Breast epithelium (tissue), 4 donors: ENCODE data around the gene MNT. TPM values are rescaled to one million over a fixed set of nuclear protein-coding genes. Genes with fewer than 3 reads are reported as not detected.

ENCODE experiments used
- DNase-seq, 2 donors: peaks; one replicate each; pipeline ENCODE4 v3.0.0-alpha.2; 2019; ENCODE audit warnings: low spot score in 2 of 2
- H3K27ac ChIP-seq, 2 donors: fragments of 200-600 bp; sonication (generic) in 1 of 2; one replicate each; pipeline ENCODE4 v1.5.1; 2016 to 2019; ENCODE audit warnings: mild to moderate bottlenecking in 1 of 2
- H3K27me3 ChIP-seq, 2 donors: fragments of 200-600 bp; sonication (generic) in 1 of 2; one replicate each; pipeline versions ENCODE4 v1.5.1 to v1.6.0; 2017 to 2019; ENCODE audit warnings: control low read depth in 1 of 2, mild to moderate bottlenecking in 1 of 2
- H3K36me3 ChIP-seq: fragments of 200-600 bp; one replicate; pipeline ENCODE4 v1.5.1; 2019
- H3K4me1 ChIP-seq, 2 donors: fragments of 200-600 bp; sonication (generic); one replicate each; pipeline ENCODE4 v1.5.1; 2016 to 2019; ENCODE audit warnings: control low read depth in 1 of 2
- H3K4me3 ChIP-seq, 3 donors: fragments of 200-600 bp; sonication (generic); 1 replicate in 2 of 3; 2 replicates in 1 of 3; pipeline ENCODE4 v1.5.1; 2016 to 2019; ENCODE audit warnings: mild to moderate bottlenecking in 3 of 3, moderate library complexity in 2 of 3
- H3K9me3 ChIP-seq, 2 donors: fragments of 200-600 bp; sonication (generic) in 1 of 2; one replicate each; pipeline ENCODE4 v1.5.1; 2016 to 2019; ENCODE audit warnings: control low read depth in 1 of 2
- CTCF ChIP-seq, 3 donors: fragments of 450-650 bp; IDR thresholded peaks; one replicate each; pipeline ENCODE4 v1.5.1; 2016 to 2017; ENCODE audit warnings: antibody characterized with exemption in 3 of 3, mild to moderate bottlenecking in 3 of 3, moderate library complexity in 3 of 3
- POLR2A ChIP-seq: fragments of 450-650 bp; IDR thresholded peaks from one replicate; pipeline ENCODE4 v1.6.1; 2016; ENCODE audit warnings: antibody characterized with exemption, mild to moderate bottlenecking, moderate library complexity
- POLR2AphosphoS5 ChIP-seq, 3 donors: sonication (generic); formaldehyde crosslinking; IDR thresholded peaks; one replicate each; pipeline ENCODE4 v1.6.1; 2017; ENCODE audit warnings: antibody characterized with exemption in 3 of 3
- intact Hi-C: fragments of 100-400 bp; cut with DNase I; formaldehyde crosslinking; loops from one replicate; pipeline ENCODE4 v1.15.1; 2023; ENCODE audit warnings: low total_unique reads
- total RNA-seq, 3 donors: library from RNA; depleted of rRNA; stranded (reverse); fragments of >200 nt; gene quantifications; one replicate each; pipeline ENCODE4 v1.1.0, GENCODE V29; 2016

MNT gene
- total RNA-seq, 3 donors from 2014 or later: 7.7 to 10.2 (median 8.8) TPM

DNA sequence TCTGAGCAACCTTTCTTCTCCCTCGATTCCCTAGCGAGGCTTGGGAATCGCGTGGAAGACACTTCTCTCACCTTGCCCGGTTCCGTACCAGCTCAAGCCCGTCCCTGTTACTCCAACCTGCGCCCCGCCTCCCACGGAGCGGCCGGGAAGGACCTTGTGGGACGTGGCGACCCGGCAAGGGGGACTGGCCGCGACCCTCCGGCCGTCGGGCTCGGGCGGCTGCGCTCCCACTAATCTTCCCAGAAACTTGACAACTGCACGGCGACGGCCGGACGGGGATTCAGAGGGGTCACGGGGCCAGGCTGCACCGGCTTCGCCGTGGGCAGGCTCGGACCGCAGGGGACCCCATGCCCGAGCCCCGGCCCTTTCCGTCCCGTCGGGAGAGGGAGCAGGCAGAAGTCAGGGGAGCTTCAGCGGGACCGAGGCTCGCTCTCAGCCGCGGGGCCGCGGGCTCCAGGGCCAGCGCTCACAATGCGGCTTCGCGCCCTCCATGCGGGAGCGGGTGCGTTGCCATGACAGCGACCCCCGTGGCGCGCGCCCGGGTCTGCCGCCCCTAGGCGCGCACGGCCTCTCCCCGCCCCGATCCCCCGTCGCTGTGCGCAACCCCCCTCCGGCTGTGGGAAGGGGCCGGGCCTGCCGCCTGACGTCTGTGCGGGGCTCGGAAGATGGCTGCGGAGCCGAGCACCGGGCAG is 63.9 kb downstream of the MNT start, which contains the start of gene SGSM2:
TSS of gene SGSM2 (plus strand) at position 650 of the 692 bp plus-strand sequence. CDS start 188 bp downstream, outside the sequence.
- Histone ChIP-seq H3K9me3 (no peaks in the 10 kb centered on the region), H3K27ac (peak within 1 kb of the TSS; percentile 93 to 96), H3K4me3 (peak within 1 kb of the TSS; percentile 94 to 99 (median 97)), H3K4me1 (peaks cover 4 to 8% of the 10 kb centered on the region in 2 donors), H3K36me3 (peaks cover under 1% of the 10 kb centered on the region), H3K27me3 (no peaks in the 10 kb centered on the region)
- no peak for DNase-seq
- intact Hi-C loops: no loop called here
- TF ChIP-seq POLR2AphosphoS5 (IDR thresholded peaks at IDR 0.05) (no peak), POLR2A (no peak), CTCF (IDR thresholded peaks at IDR 0.05) (no peak)

- peak; percentile 55 for TF ChIP-seq POLR2A
- peak; percentile 74 to 91 (median 87) for TF ChIP-seq POLR2AphosphoS5 (IDR thresholded peaks at IDR 0.05)
- no peak for TF ChIP-seq CTCF (IDR thresholded peaks at IDR 0.05)
- H3K27me3 ChIP-seq: no peaks in the 10 kb centered on the region
- intact Hi-C loops: no loop called here
Observed at GRCh38 chr17:2336215-2336851, 64.5 kb downstream of the MNT start, which contains the start of gene TSR1. TSR1 (minus strand) TSS chr17:2336457; CDS start chr17:2336427, 30 bp downstream.

DNA sequence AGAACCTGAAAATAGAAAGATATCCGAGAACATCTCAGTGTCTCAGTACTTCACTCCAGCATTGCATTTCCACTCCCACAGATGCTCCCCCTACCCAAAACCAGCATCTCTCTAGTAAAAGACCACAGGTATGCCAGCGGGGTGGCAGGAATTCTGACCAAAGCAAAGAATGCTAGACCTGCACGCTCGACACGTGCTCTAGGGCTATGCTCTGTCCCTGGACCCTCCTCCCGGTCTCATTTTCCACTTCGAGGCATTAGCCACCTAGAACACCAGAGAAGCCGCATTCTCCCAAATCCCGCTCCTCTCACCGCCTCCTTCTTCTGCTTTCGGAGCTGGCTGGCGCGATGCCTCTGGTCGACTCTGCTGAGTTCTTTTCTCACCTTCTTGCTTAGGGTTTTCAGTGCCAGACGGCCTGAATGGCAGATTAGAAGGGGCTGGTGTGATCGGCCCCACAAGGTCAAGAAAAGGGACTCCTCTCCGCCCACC is 65.1 kb downstream of the MNT start:
- TF ChIP-seq POLR2AphosphoS5 (IDR thresholded peaks at IDR 0.05): no peak
- no peak for TF ChIP-seq CTCF (IDR thresholded peaks at IDR 0.05)
- no peak for TF ChIP-seq POLR2A
- DNase-seq: no peak
- H3K27ac ChIP-seq: peak overlapping the region; percentile 93 to 96
- H3K36me3 ChIP-seq: peaks cover 6% of the 10 kb centered on the region
- peak overlapping the region; percentile 94 to 99 (median 97) for H3K4me3 ChIP-seq
- no peaks in the 10 kb centered on the region for H3K27me3 ChIP-seq
- intact Hi-C loops: no loop called here
- H3K4me1 ChIP-seq: peaks cover 4 to 8% of the 10 kb centered on the region in 2 donors
- H3K9me3 ChIP-seq: no peaks in the 10 kb centered on the region

More at GRCh38 chr17:2336215-2336851, 64.5 kb downstream of the MNT start, which contains the start of gene TSR1:
- Histone ChIP-seq H3K4me3 (peak within 1 kb of the TSS; percentile 94 to 99 (median 97)), H3K36me3 (peaks cover 6% of the 10 kb centered on the region), H3K9me3 (no peaks in the 10 kb centered on the region), H3K4me1 (peaks cover 4 to 8% of the 10 kb centered on the region in 2 donors), H3K27ac (peak within 1 kb of the TSS; percentile 93 to 96)
- DNase-seq: peak; percentile 84 to 88

Other genes with a start within 250 kb of the MNT start
- gene SMG6, start 97.3 kb downstream of the MNT start, total RNA-seq: 10 to 100 TPM; 24.9 to 29.3 (median 29.0) TPM
- gene SRR, start 97.1 kb downstream of the MNT start, total RNA-seq: 10 to 100 TPM in 2 of 3 donors, 1 to 10 TPM in 1; 9.7 to 13.3 (median 10.2) TPM
- 10 to 100 TPM; 28.8 to 43.6 (median 43.0) TPM for gene TSR1, start 64.6 kb downstream of the MNT start, total RNA-seq
- 100 to 1,000 TPM in 1 of 3 donors, 10 to 100 TPM in 2; 27.8 to 125 (median 85.5) TPM for gene SGSM2, start 63.6 kb downstream of the MNT start, total RNA-seq
- gene METTL16, start 110.8 kb upstream of the MNT start, total RNA-seq: 10 to 100 TPM; 25.6 to 46.4 (median 26.9) TPM
- 100 to 1,000 TPM in 2 of 3 donors, 10 to 100 TPM in 1; 99.5 to 134 (median 119) TPM for gene PAFAH1B1, start 192.6 kb upstream of the MNT start, total RNA-seq